CD14-positive monocyte (primary cell): ENCODE data around the gene NFS1. TPM values are rescaled to one million over a fixed set of nuclear protein-coding genes. Genes with fewer than 3 reads are reported as not detected.

Experiments used
- DNase-seq, 3 donors: peaks; one replicate each; pipeline ENCODE4 v3.0.0-alpha.2; 2011 to 2022
- H2AFZ ChIP-seq: 2 replicates; pipeline ENCODE4 v1.6.0; 2012; ENCODE audit warnings: mild to moderate bottlenecking, low read depth, low read length, inconsistent platforms; ENCODE audit not compliant: insufficient read depth, poor library complexity, severe bottlenecking
- H3K27ac ChIP-seq, 2 donors: 1 replicate in 1 of 2; 2 replicates in 1 of 2; pipeline ENCODE4 v1.5.1; 2012 to 2013; ENCODE audit warnings: low read length in 2 of 2, control low read depth in 1 of 2, inconsistent platforms in 1 of 2, low read depth in 1 of 2, mild to moderate bottlenecking in 1 of 2
- H3K27me3 ChIP-seq, 2 donors: one replicate each; pipeline versions ENCODE4 v1.6.0 to v1.6.1; 2011 to 2013; ENCODE audit warnings: low read length in 2 of 2; ENCODE audit not compliant: control insufficient read depth in 2 of 2, insufficient read depth in 2 of 2
- H3K36me3 ChIP-seq, 2 donors: replicated peaks in 1 of 2; 1 replicate in 1 of 2; 2 replicates in 1 of 2; pipeline versions ENCODE4 v1.5.1 to v1.6.1; 2012 to 2013; ENCODE audit warnings: low read length in 2 of 2, control low read depth in 1 of 2, inconsistent platforms in 1 of 2, mild to moderate bottlenecking in 1 of 2; ENCODE audit not compliant: insufficient read depth in 2 of 2, control insufficient read depth in 1 of 2
- H3K4me1 ChIP-seq, 2 donors: 1 replicate in 1 of 2; 2 replicates in 1 of 2; pipeline versions ENCODE4 v1.5.1 to v1.6.1; 2012 to 2013; ENCODE audit warnings: low read length in 2 of 2, control low read depth in 1 of 2, inconsistent platforms in 1 of 2, mild to moderate bottlenecking in 1 of 2, moderate library complexity in 1 of 2; ENCODE audit not compliant: insufficient read depth in 2 of 2, control insufficient read depth in 1 of 2
- H3K4me2 ChIP-seq: replicated peaks from 2 replicates; pipeline ENCODE3; 2012; ENCODE audit warnings: low read length, moderate library complexity, mild to moderate bottlenecking; ENCODE audit not compliant: poor library complexity, severe bottlenecking; ENCODE audit errors: extremely low read depth
- H3K4me3 ChIP-seq, 3 experiments: fragments of 200-600 bp in 1 of 3; sonication (generic) in 1 of 3; replicated peaks in 1 of 3; 1 replicate in 2 of 3; 2 replicates in 1 of 3; pipeline ENCODE4 v1.5.1; 2011 to 2013; ENCODE audit warnings: low read length in 3 of 3, mild to moderate bottlenecking in 3 of 3, control low read depth in 2 of 3, low read depth in 2 of 3, inconsistent platforms in 1 of 3, moderate library complexity in 1 of 3
- H3K79me2 ChIP-seq: 2 replicates; pipeline ENCODE4 v1.6.0; 2012; ENCODE audit warnings: mild to moderate bottlenecking, control low read depth, inconsistent platforms, low read length, moderate library complexity; ENCODE audit not compliant: insufficient read depth
- H3K9ac ChIP-seq: 2 replicates; pipeline ENCODE4 v1.6.0; 2017; ENCODE audit warnings: low read length, mild to moderate bottlenecking; ENCODE audit not compliant: insufficient read depth, poor library complexity, severe bottlenecking
- H3K9me3 ChIP-seq, 2 donors: replicated peaks in 1 of 2; 1 replicate in 1 of 2; 2 replicates in 1 of 2; pipeline versions ENCODE4 v1.5.1 to v1.6.1; 2012 to 2013; ENCODE audit warnings: low read length in 2 of 2, control low read depth in 1 of 2; ENCODE audit not compliant: control insufficient read depth in 1 of 2, insufficient read depth in 1 of 2
- H4K20me1 ChIP-seq: 2 replicates; pipeline ENCODE4 v1.6.0; 2012; ENCODE audit warnings: mild to moderate bottlenecking, low read length, control low read depth, moderate library complexity; ENCODE audit not compliant: insufficient read depth
- H3K27ac Mint-ChIP-seq, 7 donors: one replicate each; pipeline ENCODE4 v1.8.0; 2020; ENCODE audit warnings: mild to moderate bottlenecking in 7 of 7, mixed read lengths in 7 of 7, moderate library complexity in 6 of 7, inconsistent platforms in 2 of 7
- H3K27me3 Mint-ChIP-seq, 3 donors: one replicate each; pipeline ENCODE4 v1.8.0; 2021 to 2022; ENCODE audit warnings: low read depth in 3 of 3, mild to moderate bottlenecking in 3 of 3, mixed read lengths in 3 of 3, moderate library complexity in 3 of 3, inconsistent platforms in 1 of 3
- H3K36me3 Mint-ChIP-seq, 2 donors: one replicate each; pipeline ENCODE4 v1.8.0; 2020; ENCODE audit warnings: mixed read lengths in 2 of 2, inconsistent platforms in 1 of 2, mild to moderate bottlenecking in 1 of 2
- H3K4me1 Mint-ChIP-seq: one replicate; pipeline ENCODE4 v1.8.0; 2020; ENCODE audit warnings: mild to moderate bottlenecking, mixed read lengths
- H3K4me3 Mint-ChIP-seq, 2 donors: one replicate each; pipeline ENCODE4 v1.8.0; 2020; ENCODE audit warnings: mild to moderate bottlenecking in 2 of 2, mixed read lengths in 2 of 2, moderate library complexity in 1 of 2
- H3K9me3 Mint-ChIP-seq, 7 donors: one replicate each; pipeline ENCODE4 v1.8.0; 2020 to 2022; ENCODE audit warnings: mixed read lengths in 7 of 7, mild to moderate bottlenecking in 6 of 7, moderate library complexity in 6 of 7, inconsistent platforms in 2 of 7
- CTCF ChIP-seq: fragments of 200-600 bp; IDR thresholded peaks from one replicate; pipeline ENCODE4 v1.8.0; 2022; ENCODE audit warnings: antibody characterized with exemption, mild to moderate bottlenecking
- WGBS: methylation state at CpG from one replicate; pipeline ENCODE4 v1.1.5; 2013; ENCODE audit warnings: missing lambda C conversion rate; ENCODE audit not compliant: insufficient coverage; 5-methylcytosine and 5-hydroxymethylcytosine counted together
- intact Hi-C, 2 donors: fragments of 100-400 bp; cut with micrococcal nuclease; formaldehyde crosslinking; loops; one replicate each; pipeline versions ENCODE4 v1.15.0 to v1.15.1; 2023
- polyA plus RNA-seq, 3 donors: library from polyadenylated mRNA; depleted of rRNA in 1 of 3; unstranded in 2 of 3; stranded (reverse) in 1 of 3; fragments of 300-500 nt in 2 of 3; fragments of >200 nt in 1 of 3; fragmentation: Illumina TruSeq in 2 of 3; gene quantifications; 1 replicate in 2 of 3; 2 replicates in 1 of 3; pipeline ENCODE4 v1.2.3, GENCODE V29; 2012 to 2021

The NFS1 gene
- polyA plus RNA-seq, 3 donors, result 18.1 to 21.4 (median 19.2) TPM

- peak within 1 kb of the TSS; percentile 90 for H3K4me2 ChIP-seq
- no peak for TF ChIP-seq CTCF
- H3K4me1 Mint-ChIP-seq, result peaks cover 40% of the 10 kb centered on the region
Measured at GRCh38 chr20:35664466-35665206, 34.5 kb downstream of the NFS1 start, which contains the start of the genes CPNE1 and RBM12. Gene CPNE1 (minus strand): TSS chr20:35664900. CDS start chr20:35632923, 31,977 bp downstream. Gene RBM12 (minus strand): TSS chr20:35664900. CDS start chr20:35655322, 9,578 bp downstream.

More at GRCh38 chr20:35664466-35665206, 34.5 kb downstream of the NFS1 start, which contains the start of the genes CPNE1 and RBM12:
- no peaks in the 10 kb centered on the region for H3K27me3 ChIP-seq
- peak within 1 kb of the TSS; percentile 88 to 97 for H3K27ac ChIP-seq
- H2AFZ ChIP-seq, result peak within 1 kb of the TSS; percentile 87
- no peaks in the 10 kb centered on the region for H3K9me3 ChIP-seq
- peaks cover 16 to 19% of the 10 kb centered on the region in 2 donors for H3K36me3 Mint-ChIP-seq
- WGBS, result under 1% methylated on average over 54 of the region's 61 CpGs
- peaks cover 33 to 37% of the 10 kb centered on the region in 2 donors for H3K4me1 ChIP-seq
- peaks cover 0 to 3% (median 0%) of the 10 kb centered on the region in 7 donors for H3K9me3 Mint-ChIP-seq
- H3K79me2 ChIP-seq, result peaks cover 55% of the 10 kb centered on the region
- H3K27ac Mint-ChIP-seq, result peak within 1 kb of the TSS; percentile 97 to 100 (median 99)
- peaks cover 21% of the 10 kb centered on the region for H4K20me1 ChIP-seq
- peaks cover 15% of the 10 kb centered on the region in 2 donors for H3K36me3 ChIP-seq
- H3K4me3 ChIP-seq, result peak within 1 kb of the TSS; percentile 74 to 85 (median 85)
- no peaks in the 10 kb centered on the region for H3K27me3 Mint-ChIP-seq
- H3K9ac ChIP-seq, result peak within 1 kb of the TSS; percentile 97
- H3K4me3 Mint-ChIP-seq, result peak within 1 kb of the TSS; percentile 88 to 96
- peak; percentile 92 to 94 (median 93) for DNase-seq
- intact Hi-C loops, result loop anchor here in 1 of 2 donors (10.0 kb wide), 1 partner anchor 50 kb away; the partner anchor contains the start of gene SPAG4
